Activated CD4-positive, alpha-beta T cell treated with anti-CD3 and anti-CD28 coated beads, Interleukin-2, amount 50 U/mL, for 16 hours (primary cell): ENCODE measurements around the gene LSM12.

Experiments
- DNase-seq: peaks from one replicate; pipeline ENCODE4 v3.0.0-alpha.2; 2020

LSM12 gene

DNA sequence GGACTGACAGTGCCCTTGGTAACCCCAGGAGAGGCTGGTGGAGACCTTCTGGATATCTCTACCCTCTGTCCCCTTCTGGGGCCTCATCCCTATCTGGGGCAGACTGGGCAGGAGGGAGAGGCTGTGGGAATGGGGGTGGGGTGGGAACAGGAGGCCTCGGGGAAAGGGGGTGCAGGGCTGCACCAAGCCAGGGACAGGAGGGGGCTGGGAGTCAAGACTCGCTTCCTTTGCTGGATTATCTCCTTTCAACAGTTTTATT, 28.8 kb upstream of the LSM12 start:
- DNase-seq = no peak

DNA sequence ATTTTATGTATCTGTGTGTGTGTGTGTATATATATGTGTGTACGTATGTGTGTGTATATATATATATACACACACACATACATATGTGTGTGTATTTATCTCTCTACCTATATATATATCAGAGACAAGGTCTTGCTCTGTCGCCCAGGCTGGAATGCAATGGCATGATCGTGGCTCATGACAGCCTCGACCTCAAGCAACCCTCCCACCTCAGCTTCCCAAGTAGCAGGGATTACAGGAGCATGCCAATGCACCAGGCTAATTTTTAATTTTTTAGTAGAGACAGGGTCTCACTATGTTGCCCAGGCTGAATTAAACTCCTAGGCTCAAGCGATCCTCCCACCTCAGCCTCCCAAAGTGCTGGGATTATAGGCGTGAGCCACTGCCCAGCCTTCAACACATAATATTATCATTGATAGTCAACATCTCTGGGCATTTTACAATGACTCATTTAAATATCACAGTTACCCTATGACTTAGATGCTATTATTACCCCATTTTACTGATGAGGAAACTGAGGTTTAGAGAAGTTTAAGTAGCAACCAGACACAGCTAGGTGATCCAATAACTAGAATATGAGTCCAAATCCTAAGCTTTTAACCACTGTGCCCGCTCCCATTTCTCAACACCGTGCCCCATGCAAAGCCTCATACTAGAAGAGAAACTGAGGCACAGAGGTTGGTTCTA, 28.4 kb upstream of the LSM12 start:
- DNase-seq = no peak

DNA sequence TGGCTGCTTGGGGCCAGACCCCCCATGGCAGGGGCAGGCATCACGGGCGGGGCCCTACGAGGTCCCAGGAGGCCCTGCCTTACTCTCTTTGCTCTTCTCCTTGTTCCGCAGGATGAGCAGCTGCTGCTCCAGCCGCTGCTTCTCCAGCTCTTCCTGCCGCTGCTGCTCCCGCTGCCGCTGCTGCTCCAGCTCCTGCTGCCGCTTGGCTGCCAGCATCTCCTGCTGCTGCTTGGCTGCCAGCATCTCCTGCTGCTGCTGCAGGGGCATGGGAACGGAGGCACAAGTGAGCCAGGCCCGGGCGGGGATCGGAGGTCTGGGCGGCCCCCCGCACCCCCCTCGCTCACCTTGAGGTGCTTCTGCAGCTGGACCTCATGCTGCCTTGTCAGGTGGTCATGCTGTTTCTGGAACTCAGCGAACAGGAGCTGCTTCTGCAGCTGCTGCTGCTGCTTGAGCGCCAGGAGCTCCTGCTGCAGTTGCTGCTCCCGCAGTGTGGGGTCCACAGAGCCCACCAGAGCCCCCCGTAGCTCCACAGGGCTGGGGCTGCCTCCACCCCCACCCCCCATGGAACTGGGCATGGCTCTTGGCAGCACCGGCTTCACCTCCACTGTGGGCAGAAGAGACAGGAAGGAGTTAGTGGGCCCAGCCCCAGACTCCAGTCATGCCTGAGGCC, 26.9 kb upstream of the LSM12 start:
- no peak for DNase-seq

DNA sequence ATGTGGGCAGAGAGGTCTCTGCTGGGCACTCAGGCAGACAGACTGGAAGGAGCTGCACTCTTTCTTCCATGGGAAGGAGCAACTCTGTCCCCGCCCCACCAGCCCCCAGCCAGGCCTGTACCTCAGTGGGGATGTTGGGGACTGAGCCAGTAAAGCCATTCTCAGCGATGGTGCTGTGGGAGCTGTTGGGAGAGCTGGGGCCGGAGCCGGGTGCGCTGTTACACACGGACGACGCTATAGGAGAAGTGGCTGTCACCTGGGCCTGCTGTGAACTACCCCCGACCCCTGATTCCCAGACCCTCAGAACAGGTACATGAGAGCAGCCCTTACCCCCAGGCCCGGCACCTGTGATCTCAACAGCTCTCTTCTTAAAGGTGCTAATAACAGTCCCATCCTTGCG, 25.6 kb upstream of the LSM12 start:
- DNase-seq = no peak

DNA sequence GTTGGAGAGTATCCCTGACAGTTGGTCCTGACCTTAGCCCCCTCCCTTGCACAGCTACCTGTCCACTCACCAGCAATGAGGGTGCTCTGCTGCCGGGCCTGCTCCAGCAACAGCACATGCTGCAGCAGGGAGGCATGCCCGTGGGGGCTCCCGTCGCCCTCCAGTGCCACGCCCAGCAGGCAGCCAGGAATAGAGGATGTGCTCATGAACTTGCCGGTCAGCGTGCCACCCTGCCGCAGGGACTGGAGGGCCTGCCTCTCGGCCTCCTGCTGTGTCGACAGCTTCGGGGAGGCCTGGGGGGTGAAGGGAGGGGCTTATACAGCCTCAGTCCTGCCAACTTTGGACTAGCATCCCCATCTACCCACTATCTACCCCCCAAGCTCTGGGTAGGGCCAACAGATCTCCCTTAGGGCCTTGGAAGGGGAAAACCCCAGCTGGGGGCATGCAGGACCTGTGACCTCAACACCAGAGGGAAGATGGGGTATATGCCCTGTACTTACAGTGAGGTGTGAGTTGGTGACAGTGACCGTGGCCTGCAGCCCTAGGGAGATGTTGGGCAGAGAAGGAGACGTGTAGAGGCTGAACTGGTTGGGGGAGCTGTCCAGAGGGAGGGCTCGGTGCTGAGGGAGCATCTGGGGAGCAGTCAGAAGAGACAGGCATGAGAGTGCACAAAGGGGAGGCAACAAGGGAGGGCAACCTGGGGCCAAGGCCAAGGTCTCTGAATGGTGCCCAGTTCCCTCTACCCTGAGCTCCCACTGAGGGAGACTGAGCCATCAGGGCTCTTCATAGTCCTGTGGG, 24.9 kb upstream of the LSM12 start:
- DNase-seq = no peak

DNA sequence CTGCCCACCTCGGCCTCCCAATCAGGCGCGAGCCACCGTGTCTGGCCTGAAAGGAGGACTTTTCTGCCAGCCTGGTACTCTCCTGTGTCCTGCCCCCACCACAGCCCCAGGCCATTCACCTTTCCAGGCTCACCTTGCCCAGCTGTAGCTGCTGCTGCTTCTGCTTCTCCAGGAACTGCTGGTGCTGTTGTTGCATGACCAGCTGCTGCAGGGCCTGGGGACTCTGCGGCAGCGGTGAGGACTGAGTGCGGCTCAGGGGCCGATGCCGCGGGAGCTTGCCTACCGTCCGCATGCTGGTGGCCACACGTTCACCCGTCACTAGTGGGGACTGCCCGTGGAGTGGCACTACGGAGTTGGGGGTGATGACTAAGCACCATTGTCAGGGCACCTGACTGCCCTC, 21.8 kb upstream of the LSM12 start:
- DNase-seq = no peak

DNA sequence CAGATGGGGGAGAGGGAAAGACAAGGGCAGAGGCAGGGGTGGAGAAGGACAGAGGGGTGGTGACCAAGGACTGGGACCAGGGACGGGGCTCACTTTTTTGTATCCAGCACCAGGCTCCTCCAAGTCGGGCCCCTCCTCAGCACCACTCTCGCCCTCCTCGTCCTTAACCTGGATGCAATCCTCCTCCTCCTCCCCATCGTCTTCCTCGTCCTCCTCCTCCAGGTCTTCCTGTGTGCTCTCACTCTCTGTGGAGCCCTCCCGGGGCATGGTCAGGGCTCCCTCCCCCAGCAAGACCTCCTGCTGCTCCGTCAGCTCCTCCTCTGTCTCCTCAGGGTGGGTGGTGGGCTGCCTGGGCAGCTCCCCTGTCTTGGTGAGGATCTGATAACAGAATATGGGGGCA, 20.8 kb upstream of the LSM12 start:
- DNase-seq = no peak

DNA sequence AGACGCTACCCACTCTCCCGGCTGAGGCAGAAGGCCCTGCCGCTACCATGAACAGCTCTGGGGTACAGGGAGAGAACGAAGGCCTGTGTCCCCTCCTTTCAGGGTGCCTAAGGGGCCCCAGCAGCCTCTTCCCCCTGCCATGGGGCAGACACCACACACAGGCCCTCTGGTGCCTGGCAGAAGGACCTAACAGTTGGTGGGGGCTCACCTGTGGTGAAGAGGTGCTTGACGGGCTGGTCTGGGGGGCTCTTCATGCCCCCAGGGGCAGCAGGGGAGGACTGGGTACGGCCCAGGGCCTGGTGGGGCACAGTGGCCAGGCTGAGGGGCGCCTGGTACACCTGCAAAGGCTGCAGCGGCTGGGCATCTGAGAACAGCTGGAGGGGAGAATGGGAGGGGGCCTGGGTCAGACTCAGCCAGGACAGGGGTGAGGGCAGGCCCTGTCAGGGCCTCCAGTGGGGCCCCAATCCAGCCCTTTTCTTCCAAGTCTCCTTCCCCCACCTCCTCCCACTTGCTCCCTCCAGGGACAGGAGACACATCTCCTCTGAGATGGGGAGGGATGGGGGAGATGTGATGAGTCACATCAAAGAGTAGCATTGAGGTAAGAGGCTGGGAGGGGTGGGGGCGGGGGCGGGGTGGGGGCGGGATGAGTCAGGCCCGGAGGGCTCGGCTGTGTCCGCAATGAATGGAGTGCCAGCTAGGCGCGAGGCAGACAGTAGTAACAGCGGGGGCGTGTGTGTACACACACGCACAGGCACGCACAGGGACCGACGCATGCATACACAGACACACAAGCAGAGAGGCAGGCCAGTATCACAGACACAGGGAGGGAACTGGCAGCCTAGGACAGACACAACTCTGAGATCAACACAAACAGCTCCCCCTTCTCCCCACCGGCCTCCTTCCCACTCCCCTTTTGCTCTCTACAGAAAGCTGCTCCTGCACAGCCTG, 20.2 kb upstream of the LSM12 start:
- DNase-seq = peak; percentile 69

DNA sequence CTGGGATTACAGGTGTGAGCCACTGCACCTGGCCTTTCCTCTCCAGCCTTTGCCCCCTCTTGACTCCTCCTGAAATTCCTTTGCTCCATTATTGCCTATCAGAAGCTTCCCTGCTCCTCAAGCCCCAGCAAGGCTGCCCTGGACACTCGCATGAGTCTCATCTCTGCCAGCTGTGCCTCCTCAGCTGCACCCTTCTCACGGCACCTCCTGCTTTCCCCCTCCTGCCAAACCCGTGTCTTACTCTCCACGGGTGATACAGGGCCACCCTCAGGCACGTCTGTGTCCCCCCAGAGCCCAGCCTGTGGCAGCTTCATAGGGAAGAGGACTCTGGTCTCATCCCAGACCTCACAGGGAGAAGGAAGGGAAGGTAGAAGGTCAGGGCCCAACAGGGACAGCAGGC, 19.4 kb upstream of the LSM12 start:
- no peak for DNase-seq

DNA sequence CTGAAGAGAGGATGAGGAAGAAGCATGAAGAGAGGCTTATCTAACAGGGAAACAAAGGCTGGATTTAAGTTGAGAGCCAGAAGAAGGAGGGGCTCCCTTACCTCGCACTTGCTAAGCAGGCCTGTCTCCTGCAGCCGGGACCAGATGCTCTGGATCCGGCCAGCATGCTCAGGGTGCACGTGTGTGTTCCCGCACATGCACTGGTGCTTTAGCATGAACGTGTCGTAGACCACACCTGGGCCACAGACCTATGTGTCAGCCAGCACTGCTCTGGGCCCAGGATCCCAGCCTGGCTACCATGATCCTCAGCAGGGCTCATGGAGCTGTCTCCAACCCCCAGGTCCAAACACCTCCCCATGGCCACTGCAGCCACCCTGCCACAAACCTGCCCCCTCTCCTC, 18.4 kb upstream of the LSM12 start:
- DNase-seq = no peak

DNA sequence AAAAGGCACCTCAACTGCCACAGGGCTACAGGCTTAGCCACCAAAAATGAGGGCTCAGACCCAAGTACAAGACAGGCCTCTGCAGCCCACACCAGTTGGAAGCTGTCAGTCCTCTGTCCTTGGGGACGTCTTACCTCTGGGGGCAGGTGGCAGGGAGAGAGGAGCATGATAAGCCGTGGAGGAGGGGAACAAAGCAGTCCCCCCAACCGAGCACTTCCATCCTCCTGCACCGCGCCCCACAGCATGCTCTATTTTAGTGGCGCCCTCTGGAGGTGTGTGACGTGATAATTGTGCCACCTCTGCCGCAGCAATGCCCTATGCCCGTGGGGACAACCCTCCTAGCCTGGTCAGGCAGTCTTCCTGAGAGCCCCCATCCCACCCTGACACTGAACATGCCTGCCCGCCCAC, 17.7 kb upstream of the LSM12 start:
- DNase-seq = peak; percentile 37

DNA sequence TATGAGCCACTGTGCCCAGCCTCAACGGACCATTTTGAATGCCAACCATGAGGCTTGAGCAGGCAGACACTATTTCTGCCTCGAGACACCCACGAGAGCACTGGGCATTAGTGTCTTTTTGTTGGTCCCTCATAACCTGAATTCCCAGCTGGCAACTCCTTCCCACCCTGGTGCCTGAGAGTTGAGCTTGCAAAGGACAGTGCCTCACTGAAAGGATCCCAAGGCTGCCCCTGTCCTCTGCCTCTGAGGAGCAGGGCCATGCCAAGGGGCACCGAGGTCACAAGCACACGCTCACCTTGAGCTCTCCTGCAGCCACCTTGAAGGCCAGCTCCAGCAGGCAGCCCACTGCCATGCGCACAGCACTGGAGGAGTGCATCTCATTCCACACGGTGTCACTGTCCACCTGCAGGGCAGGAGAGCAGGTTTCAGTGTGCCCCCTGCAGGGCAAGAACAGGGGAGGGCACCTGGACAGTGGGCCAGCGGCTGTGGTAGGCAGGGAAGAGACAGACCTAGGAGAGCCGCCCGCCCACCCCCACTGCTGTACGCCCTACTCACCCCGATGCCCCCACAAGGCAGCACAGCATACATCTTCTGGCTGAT, 16.9 kb upstream of the LSM12 start:
- no peak for DNase-seq

DNA sequence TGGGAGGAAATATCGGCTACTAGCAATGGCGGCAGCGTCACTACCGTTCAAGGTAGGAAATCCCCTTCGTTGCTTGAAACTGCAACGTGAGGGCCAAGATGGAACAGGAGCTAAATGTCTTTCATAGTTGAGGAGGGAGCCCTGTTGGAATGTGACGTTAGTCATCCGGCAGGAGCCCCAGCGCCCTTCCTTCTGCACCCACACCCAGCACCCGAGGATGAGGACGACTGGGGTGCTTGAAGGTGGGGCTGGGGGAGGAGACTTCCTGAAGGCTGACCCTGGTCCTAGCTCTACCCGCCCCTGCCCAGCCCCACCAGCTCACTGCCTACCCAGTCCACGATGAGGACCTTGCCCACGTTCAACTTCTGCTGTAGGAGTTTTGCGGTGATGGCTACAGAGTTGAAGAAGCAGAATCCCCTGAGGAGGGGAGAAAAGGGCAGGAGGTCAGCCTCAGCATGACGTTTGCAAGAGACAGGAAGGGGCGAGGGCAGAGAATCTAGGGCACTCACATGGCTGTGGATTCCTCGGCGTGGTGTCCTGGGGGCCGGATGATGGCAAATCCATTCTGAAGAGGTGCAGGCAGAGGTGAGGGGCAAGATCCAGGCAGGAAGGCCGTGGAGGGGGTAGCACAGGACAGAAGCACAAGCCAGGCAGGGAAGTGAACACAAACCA, 15.9 kb upstream of the LSM12 start:
- no peak for DNase-seq

DNA sequence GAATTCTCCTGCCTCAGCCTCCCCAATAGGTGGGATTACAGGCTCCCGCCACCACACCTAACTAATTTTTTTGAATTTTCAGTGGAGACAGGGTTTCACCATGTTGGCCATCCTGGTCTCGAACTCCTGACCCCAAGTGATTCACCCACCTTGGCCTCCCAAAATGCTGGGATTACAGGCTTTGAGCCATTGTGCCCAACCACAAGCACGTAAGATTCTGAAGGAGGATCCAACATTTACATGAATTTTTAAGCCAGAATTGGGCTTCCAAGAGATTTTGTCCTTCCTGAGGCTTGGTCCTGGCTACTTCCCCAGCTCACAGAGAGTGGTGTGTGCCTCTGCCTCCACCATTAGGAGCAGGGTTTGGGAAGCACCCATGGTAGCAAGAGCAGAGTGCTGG, 15.2 kb upstream of the LSM12 start:
- DNase-seq = no peak

DNA sequence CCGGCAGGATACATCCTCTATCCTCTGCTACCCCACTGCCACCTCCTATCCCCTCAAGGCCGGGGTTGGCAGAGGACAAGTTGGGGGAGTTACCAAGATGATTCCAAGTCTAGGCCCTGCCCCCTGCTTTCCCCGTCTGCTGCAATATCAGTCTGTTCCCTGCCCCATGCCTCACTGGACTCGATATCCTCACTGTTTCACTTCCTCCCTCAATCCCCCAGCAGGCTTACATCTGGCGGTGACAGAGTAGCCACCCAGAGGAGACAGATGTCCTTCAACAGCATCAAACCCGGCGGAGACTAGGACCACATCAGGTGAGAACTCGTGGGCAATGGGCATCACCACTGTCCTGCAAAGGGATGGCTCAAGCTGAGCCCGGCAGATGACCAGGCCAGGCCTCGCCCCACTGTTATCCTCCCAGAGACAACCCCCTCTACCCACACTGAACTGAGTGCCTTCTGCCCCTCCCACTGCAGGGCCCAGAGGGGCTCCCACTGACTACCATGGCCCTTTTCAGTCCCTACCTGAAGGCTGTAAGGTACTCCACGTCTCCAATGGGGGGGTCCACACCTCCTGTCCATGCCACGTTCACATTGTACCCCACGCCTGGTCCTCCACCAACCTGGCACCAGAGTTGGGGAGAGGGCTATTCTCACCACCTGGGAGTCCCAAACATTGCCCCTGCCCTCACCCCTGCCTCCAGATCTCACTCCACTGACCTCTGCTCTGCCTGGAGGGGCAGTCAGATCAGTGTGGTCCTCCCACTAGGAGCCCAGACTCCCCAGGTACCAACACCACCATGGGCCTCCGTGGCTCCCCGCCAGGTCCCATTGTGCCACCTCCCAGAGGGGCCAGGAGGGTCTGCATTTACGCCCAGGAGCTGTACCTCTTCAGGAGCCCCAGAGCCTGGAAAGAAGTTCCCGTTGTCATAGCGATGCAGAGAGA, 13.7 kb upstream of the LSM12 start:
- DNase-seq = no peak

DNA sequence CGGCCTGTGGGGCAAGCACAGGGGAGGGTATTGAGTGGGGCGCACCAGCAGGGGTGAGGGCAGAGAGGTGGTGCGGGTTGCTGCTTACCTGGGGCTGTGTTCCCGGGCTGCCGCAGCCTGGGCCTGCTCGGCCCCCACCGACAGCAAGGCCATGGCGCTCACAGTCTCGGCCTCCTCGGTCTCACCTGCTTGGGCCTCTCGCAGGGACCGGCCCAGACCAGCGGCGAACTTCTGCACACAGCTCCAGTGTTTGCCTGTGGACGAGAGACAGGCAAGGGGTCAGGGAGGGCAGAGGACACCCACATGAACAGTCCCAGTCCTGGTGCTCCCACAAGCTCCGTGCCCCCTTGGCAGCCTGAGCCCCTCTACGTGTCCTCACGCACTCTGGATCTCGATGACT, 11.9 kb upstream of the LSM12 start:
- no peak for DNase-seq

DNA sequence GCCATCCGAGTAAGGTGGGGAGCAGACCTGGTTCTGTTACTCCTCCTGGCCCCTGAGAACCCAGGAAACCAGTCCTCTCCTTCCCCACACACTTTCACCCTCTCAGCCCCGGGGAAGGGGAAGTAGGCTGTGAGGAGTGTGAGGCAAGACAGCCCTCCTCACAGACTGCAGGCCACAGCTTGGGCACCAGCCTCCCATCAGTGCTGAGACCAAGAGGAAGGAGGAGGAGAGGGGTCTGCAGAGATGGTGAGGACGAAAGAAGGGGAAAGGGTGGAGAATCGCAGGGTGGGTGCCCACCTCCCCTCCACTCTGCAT, 11.1 kb upstream of the LSM12 start:
- no peak for DNase-seq

DNA sequence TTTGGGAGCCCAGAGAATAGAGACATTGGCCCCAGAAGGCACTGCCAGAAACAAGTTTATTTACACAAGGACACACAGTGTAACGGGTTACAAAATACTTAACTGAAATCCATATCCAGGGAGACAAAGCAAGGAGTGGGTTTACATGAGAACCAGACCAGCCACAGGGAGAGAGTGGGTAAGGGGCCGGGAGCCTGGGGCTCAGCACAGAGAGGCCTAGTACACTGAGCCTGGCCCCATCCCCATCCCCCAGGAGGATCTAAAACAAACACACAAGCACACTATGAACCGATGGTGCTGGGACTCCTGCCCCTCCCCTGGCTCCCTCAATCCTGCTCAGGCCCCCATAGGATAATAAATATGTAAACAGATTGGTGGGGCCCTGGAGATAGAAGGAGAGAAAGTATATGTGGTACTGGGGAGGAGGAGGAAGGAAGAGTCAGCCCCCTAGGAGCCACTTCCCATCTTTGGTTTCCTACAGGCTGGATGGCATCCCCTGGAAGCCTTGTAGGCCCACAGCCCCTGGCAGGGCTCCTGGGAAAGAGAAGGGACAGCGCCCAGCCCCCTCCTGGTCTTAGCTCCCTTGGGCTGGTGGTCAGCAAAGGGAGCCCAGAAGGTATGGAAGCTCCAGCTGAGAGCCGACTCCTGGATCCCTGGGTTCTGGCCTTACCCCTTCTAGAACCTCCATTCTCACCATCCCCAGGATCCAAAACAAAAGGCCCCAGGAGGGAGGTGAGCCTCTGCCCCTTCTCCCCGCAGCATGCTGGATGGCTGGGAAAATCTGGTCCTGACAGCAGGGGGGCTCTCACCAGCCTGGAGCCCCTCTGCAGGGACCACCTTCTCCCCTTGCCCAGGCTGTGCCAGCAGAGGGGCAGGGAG, 10.5 kb upstream of the LSM12 start:
- DNase-seq = no peak

DNA sequence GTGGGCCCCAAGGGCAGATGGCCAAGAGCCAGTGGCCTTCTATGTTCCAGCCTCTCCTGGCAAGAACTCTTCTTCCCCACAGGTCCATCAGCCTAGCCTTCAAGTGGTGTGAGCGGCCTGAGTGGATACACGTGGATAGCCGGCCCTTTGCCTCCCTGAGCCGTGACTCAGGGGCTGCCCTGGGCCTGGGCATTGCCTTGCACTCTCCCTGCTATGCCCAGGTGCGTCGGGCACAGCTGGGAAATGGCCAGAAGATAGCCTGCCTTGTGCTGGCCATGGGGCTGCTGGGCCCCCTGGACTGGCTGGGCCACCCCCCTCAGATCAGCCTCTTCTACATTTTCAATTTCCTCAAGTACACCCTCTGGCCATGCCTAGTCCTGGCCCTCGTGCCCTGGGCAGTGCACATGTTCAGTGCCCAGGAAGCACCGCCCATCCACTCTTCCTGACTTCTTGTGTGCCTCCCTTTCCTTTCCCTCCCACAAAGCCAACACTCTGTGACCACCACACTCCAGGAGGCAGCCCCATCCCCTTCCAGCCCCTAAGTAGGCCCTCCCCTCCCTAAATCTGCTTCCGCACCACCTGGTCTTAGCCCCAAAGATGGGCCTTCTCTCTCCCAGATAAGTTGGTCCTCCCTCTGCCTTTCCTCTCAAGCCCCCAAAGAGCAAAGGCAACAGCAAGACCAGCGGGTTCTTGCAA, 9.3 kb upstream of the LSM12 start:
- DNase-seq = no peak

DNA sequence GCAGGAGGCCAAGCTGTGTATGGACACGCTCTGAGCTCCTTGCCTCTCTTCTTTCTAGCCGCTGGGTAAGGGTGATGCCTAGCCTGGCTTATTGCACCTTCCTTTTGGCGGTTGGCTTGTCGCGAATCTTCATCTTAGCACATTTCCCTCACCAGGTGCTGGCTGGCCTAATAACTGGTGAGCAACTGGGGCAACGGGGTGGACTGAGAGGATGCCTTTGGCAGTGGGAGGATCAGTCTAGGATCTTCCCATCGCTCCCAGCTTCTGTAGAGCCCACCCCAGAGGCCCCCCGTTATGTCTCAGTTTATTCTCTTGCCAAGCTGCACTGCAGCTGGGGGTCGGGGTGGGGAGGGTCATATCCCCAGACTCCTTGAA, 8.4 kb upstream of the LSM12 start:
- no peak for DNase-seq
